Measurements from ENCODE around the gene ODF2. TPM values are rescaled to one million over a fixed set of nuclear protein-coding genes. Genes with fewer than 3 reads are reported as not detected.

The ODF2 gene
- total RNA-seq, 1 donor from 2014 or later, result 42.4 TPM

GRCh38 chr9:128512820-128513219 lies 57.0 kb downstream of the ODF2 start:
- Mint-ChIP-seq H3K9me3 (no peaks in the 10 kb centered on the region), H3K36me3 (peaks cover 31% of the 10 kb centered on the region), H3K4me1 (no peaks in the 10 kb centered on the region), H3K4me3 (no peak overlapping the region), H3K27me3 (ENCODE audit: low read depth) (no peaks in the 10 kb centered on the region), H3K27ac (no peak overlapping the region)
- no peak for DNase-seq (ENCODE audit: low spot score in 2 of 2, unreplicated experiment in 2 of 2)
- TF ChIP-seq CTCF (IDR thresholded peaks at IDR 0.05; ENCODE audit: unreplicated experiment), result no peak

GRCh38 chr9:128521956-128522355 lies 66.2 kb downstream of the ODF2 start:
- H3K4me1 Mint-ChIP-seq, result peaks cover 2% of the 10 kb centered on the region
- peaks cover 7% of the 10 kb centered on the region for H3K9me3 Mint-ChIP-seq
- H3K27me3 Mint-ChIP-seq (ENCODE audit: low read depth), result no peaks in the 10 kb centered on the region
- TF ChIP-seq CTCF (IDR thresholded peaks at IDR 0.05; ENCODE audit: unreplicated experiment), result no peak
- no peak overlapping the region for H3K27ac Mint-ChIP-seq
- H3K4me3 Mint-ChIP-seq, result no peak overlapping the region
- peaks cover 46% of the 10 kb centered on the region for H3K36me3 Mint-ChIP-seq
- no peak for DNase-seq (ENCODE audit: low spot score in 2 of 2, unreplicated experiment in 2 of 2)

- no peaks in the 10 kb centered on the region for H3K27me3 Mint-ChIP-seq (ENCODE audit: low read depth)
These were observed 67.6 kb downstream of the ODF2 start for GRCh38 chr9:128523199-128523925.

GRCh38 chr9:128526720-128527119 lies 70.9 kb downstream of the ODF2 start:
- Mint-ChIP-seq H3K4me3 (no peak overlapping the region), H3K4me1 (peaks cover 2% of the 10 kb centered on the region), H3K27ac (no peak overlapping the region), H3K9me3 (no peaks in the 10 kb centered on the region), H3K27me3 (ENCODE audit: low read depth) (no peaks in the 10 kb centered on the region), H3K36me3 (peaks cover 24% of the 10 kb centered on the region)
- no peak for DNase-seq (ENCODE audit: low spot score in 2 of 2, unreplicated experiment in 2 of 2)
- TF ChIP-seq CTCF (IDR thresholded peaks at IDR 0.05; ENCODE audit: unreplicated experiment), result no peak

More at GRCh38 chr9:128523199-128523925, 67.6 kb downstream of the ODF2 start:
- TF ChIP-seq CTCF (IDR thresholded peaks at IDR 0.05; ENCODE audit: unreplicated experiment), result no peak
- peak in 1 of 2 experiments; percentile 45 for DNase-seq (ENCODE audit: low spot score in 2 of 2, unreplicated experiment in 2 of 2)
- peaks cover 2% of the 10 kb centered on the region for H3K4me1 Mint-ChIP-seq
- peaks cover 7% of the 10 kb centered on the region for H3K9me3 Mint-ChIP-seq
- H3K4me3 Mint-ChIP-seq, result no peak overlapping the region
- H3K36me3 Mint-ChIP-seq, result peaks cover 36% of the 10 kb centered on the region
- H3K27ac Mint-ChIP-seq, result peak overlapping the region; percentile 62

- no peak for TF ChIP-seq CTCF (IDR thresholded peaks at IDR 0.05; ENCODE audit: unreplicated experiment)
- Mint-ChIP-seq H3K9me3 (no peaks in the 10 kb centered on the region), H3K27ac (no peak overlapping the region), H3K27me3 (ENCODE audit: low read depth) (no peaks in the 10 kb centered on the region), H3K4me1 (no peaks in the 10 kb centered on the region), H3K36me3 (peaks cover 31% of the 10 kb centered on the region), H3K4me3 (no peak overlapping the region)
- no peak for DNase-seq (ENCODE audit: low spot score in 2 of 2, unreplicated experiment in 2 of 2)
These were observed 72.8 kb downstream of the ODF2 start for GRCh38 chr9:128528445-128529160.

Data from mesothelial cell of epicardium (in vitro differentiated cells).